HepG2 (cell line): Measurements from ENCODE around the gene BCAS3. TPM values are rescaled to one million over a fixed set of nuclear protein-coding genes. Genes with fewer than 3 reads are reported as not detected.

Experiments
- ATAC-seq: fragments of 200-7000 bp; cut with Tn5 transposase; 3 replicates; pipeline ENCODE4 v1.9.1; 2020; ENCODE audit warnings: mild to moderate bottlenecking, moderate library complexity
- BruUV-seq: library from RNA; stranded (reverse); fragments of 400-500 nt; replicated peaks from 2 replicates; lab custom pipeline; 2021; lab: Mats Ljungman, UMichigan
- CTCF ChIA-PET: fragments of 300-600 bp; formaldehyde crosslinking; extraction: SDS; loops from one replicate; lab custom pipeline; 2021; ENCODE audit warnings: low total read pairs, inconsistent platforms, low intra/inter-chr PET ratio; lab: Yijun Ruan, JAX
- POLR2A ChIA-PET: fragments of 350-600 bp; sonication (Branson Sonifier 250); formaldehyde crosslinking; loops from one replicate; lab custom pipeline; 2020; ENCODE audit warnings: antibody characterized with exemption, inconsistent platforms; lab: Yijun Ruan, JAX
- DNase-seq: peaks from one replicate; pipeline ENCODE4 v3.0.0-alpha.2; 2015; ENCODE audit warnings: low spot score
- FAIRE-seq: peaks from 3 replicates; lab custom pipeline; 2011; peaks lifted over from hg19 to GRCh38; lab: Jason Lieb, UNC
- H2AFZ ChIP-seq: one replicate; pipeline ENCODE4 v1.6.1; 2011; ENCODE audit warnings: low read length, inconsistent platforms
- H3K27ac ChIP-seq: fragments of 300-600 bp; 3 replicates; pipeline ENCODE4 v1.8.0; 2011; ENCODE audit warnings: mixed run types, mild to moderate bottlenecking, mixed read lengths, low read length, inconsistent platforms; ENCODE audit not compliant: insufficient read depth; ENCODE audit errors: extremely low read length
- H3K27me3 ChIP-seq, 2 experiments: fragments of 200-600 bp in 1 of 2; 2 replicates in 1 of 2; 3 replicates in 1 of 2; pipeline versions ENCODE4 v1.6.0 to v1.8.0; 2011; ENCODE audit warnings: low read length in 2 of 2, mild to moderate bottlenecking in 2 of 2, moderate library complexity in 2 of 2, inconsistent platforms in 1 of 2; ENCODE audit not compliant: insufficient read depth in 2 of 2, control insufficient read depth in 1 of 2
- H3K36me3 ChIP-seq, 2 experiments: fragments of 200-600 bp in 1 of 2; replicated peaks in 1 of 2; 2 replicates in 1 of 2; 3 replicates in 1 of 2; pipeline versions ENCODE4 v1.5.1 to v1.8.0; 2011; ENCODE audit warnings: low read length in 2 of 2, inconsistent platforms in 1 of 2; ENCODE audit not compliant: insufficient read depth in 2 of 2, control insufficient read depth in 1 of 2
- H3K4me1 ChIP-seq: 2 replicates; pipeline ENCODE4 v1.5.1; 2012; ENCODE audit warnings: low read length, inconsistent platforms; ENCODE audit not compliant: insufficient read depth
- H3K4me2 ChIP-seq: 2 replicates; pipeline ENCODE4 v1.6.0; 2011; ENCODE audit warnings: low read depth, low read length, inconsistent platforms
- H3K4me3 ChIP-seq, 3 experiments: fragments of 200-600 bp in 1 of 3; sonication (generic), shearing (Covaris generic) in 1 of 3; replicated peaks in 1 of 3; 2 replicates each; pipeline ENCODE4 v1.5.1; 2011 to 2016; ENCODE audit warnings: low read length in 3 of 3, inconsistent platforms in 2 of 3, low read depth in 2 of 3, mild to moderate bottlenecking in 2 of 3, control low read depth in 1 of 3, mixed read lengths in 1 of 3; ENCODE audit not compliant: insufficient read depth in 1 of 3
- H3K79me2 ChIP-seq: one replicate; pipeline ENCODE4 v1.6.1; 2011; ENCODE audit warnings: low read length, inconsistent platforms; ENCODE audit not compliant: insufficient read depth
- H3K9ac ChIP-seq: 2 replicates; pipeline ENCODE4 v1.6.0; 2011; ENCODE audit warnings: mild to moderate bottlenecking, low read depth, low read length, inconsistent platforms; ENCODE audit not compliant: insufficient read depth
- H3K9me3 ChIP-seq: 2 replicates; pipeline ENCODE4 v1.5.1; 2012; ENCODE audit warnings: mild to moderate bottlenecking, low read length
- H4K20me1 ChIP-seq: 2 replicates; pipeline ENCODE4 v1.6.0; 2011; ENCODE audit warnings: inconsistent platforms, mild to moderate bottlenecking, low read length, moderate library complexity; ENCODE audit not compliant: insufficient read depth
- ARNT2 ChIP-seq: sonication (generic); formaldehyde crosslinking; IDR thresholded peaks from 2 replicates; pipeline ENCODE4 v1.8.0; 2022; ENCODE audit warnings: mild to moderate bottlenecking, low read depth, missing genetic modification reagents, moderate library complexity
- ATF7 ChIP-seq, 2 experiments: fragments of 450-650 bp in 1 of 2; sonication (generic) in 1 of 2; formaldehyde crosslinking in 1 of 2; IDR thresholded peaks; 2 replicates each; pipeline versions ENCODE4 v1.4.0 to v1.6.1; 2016 to 2020; ENCODE audit warnings: antibody characterized with exemption in 1 of 2, mild to moderate bottlenecking in 1 of 2, missing genetic modification reagents in 1 of 2
- CBFB ChIP-seq: sonication (generic); formaldehyde crosslinking; IDR thresholded peaks from 2 replicates; pipeline ENCODE4 v1.4.0; 2020; ENCODE audit warnings: missing genetic modification reagents
- ZNF317 ChIP-seq: sonication (generic); formaldehyde crosslinking; IDR thresholded peaks from 2 replicates; pipeline ENCODE4 v1.5.0; 2020; ENCODE audit warnings: mild to moderate bottlenecking, missing genetic modification reagents
- whole genome bisulfite sequencing: methylation state at CpG from one replicate; pipeline ENCODE4 v1.1.6; 2017; ENCODE audit warnings: low lambda C conversion rate; 5-methylcytosine and 5-hydroxymethylcytosine counted together
- in situ Hi-C: cut with HindIII; loops from 2 replicates; pipeline ENCODE4 v1.10.0; 2017; ENCODE audit warnings: low pct_unique_long_range_greater_than_20kb; ENCODE audit not compliant: extremely low pct_ligation_motif_present
- intact Hi-C: fragments of 100-400 bp; cut with micrococcal nuclease; formaldehyde crosslinking; loops from one replicate; pipeline ENCODE4 v1.10.0; 2022; ENCODE audit not compliant: unreplicated experiment
- polyA plus RNA-seq, 8 experiments: library from polyadenylated mRNA; depleted of rRNA in 3 of 8; stranded (reverse) in 7 of 8; unstranded in 1 of 8; fragments of >200 nt; fragmentation: Illumina TruSeq in 4 of 8; extraction: Trizol in 4 of 8; gene quantifications; 2 replicates each; pipeline versions ENCODE4 v1.2.1 to v1.2.3, GENCODE V29; 2011 to 2016; ENCODE audit warnings: low read depth in 4 of 8, missing spikeins in 1 of 8, mixed read lengths in 1 of 8; ENCODE audit not compliant: insufficient read depth in 1 of 8
- total RNA-seq, 5 experiments: library from RNA; depleted of rRNA; stranded (reverse); fragments of >200 nt; fragmentation: Illumina TruSeq; extraction: Trizol; gene quantifications; 2 replicates each; pipeline ENCODE4 v1.2.3, GENCODE V29; 2016; ENCODE audit warnings: low read depth in 1 of 5

BCAS3 gene
- total and polyA plus RNA-seq, 2 of the 13 experiments (the other 11 are each of a cell fraction or from before 2014, with no cell fraction given), result 10.7 to 11.2 TPM

DNA sequence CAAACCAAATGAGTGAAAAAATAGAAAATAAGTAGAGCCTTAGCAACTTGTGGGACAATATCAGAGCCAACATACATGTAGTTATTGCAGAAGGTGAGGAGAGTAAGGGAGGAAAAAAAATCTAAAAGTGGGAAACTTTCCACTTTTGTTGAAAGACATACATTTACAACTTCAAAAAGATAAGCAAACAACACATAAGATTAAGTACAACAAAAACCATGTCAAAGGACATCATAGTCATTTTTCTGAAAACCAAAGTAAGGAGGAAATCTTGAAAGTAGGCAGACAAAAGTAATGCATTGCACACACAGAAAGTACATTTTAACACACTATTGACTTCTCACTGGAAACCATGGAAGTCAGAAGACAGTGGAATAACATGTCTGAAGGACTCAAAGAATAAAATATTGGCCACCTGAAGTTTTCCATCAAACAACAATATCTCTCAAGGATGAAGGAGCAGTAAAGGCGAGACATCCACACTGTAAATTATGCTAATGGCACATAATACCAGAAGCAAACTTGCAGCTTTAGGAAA lies 291.9 kb downstream of the BCAS3 start:
- Histone ChIP-seq H3K79me2 (no peaks in the 10 kb centered on the region), H3K4me1 (no peaks in the 10 kb centered on the region), H3K27me3 (no peaks in the 10 kb centered on the region), H2AFZ (no peak overlapping the region), H3K9me3 (no peaks in the 10 kb centered on the region), H3K27ac (no peak overlapping the region), H3K4me2 (no peak overlapping the region), H3K36me3 (no peaks in the 10 kb centered on the region), H3K4me3 (no peak overlapping the region), H3K9ac (no peak overlapping the region), H4K20me1 (no peaks in the 10 kb centered on the region)
- TF ChIP-seq CBFB (CRISPR knock-in tag), result no peak
- TF ChIP-seq ZNF317, result peak; percentile 97
- FAIRE-seq (no peak), DNase-seq (no peak), ATAC-seq (no peak)
- POLR2A ChIA-PET, result no interaction called here
- WGBS, result 40% methylated on average over 1 of the region's 1 CpG
- in situ Hi-C loops, result loop anchor here (10.0 kb wide), 1 partner anchor 605 kb away; no protein-coding TSS in a partner anchor
- CTCF ChIA-PET, result no interaction called here
- intact Hi-C loops, result loop anchor here (2.0 to 10.0 kb wide), 3 partner anchors 249 to 615 kb away; no protein-coding TSS in a partner anchor
- BruUV-seq, result no TSS peak

DNA sequence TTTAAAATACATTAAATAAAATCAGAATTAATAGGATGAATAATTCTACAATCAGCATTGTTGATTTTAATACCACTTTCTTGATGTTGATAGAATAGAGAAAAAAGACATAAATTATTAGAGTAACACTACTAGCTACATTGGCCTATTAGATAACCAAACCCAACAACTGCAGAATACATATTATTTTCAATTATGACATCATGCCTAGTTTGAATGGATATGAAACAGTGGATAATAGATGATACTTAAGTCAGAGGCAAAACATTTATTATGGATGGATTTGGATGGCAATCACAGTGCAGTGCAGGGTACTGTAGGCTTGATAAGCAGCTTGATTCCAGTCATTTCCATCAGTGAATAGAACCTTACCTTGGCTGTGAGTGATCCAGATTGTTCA lies 293.1 kb downstream of the BCAS3 start:
- TF ChIP-seq ARNT2, result no peak
- peak; percentile 90 for TF ChIP-seq ATF7 (IDR thresholded peaks at IDR 0.05)
- no peak for TF ChIP-seq ATF7 (CRISPR knock-in tag; IDR thresholded peaks at IDR 0.05)
- H3K36me3 ChIP-seq, result no peaks in the 10 kb centered on the region
- H4K20me1 ChIP-seq, result no peaks in the 10 kb centered on the region
- ChIA-PET CTCF (interaction anchor here (1.9 kb wide), 1 partner anchor 439 kb away, joined by 13 read pairs; no protein-coding TSS in a partner anchor), POLR2A (no interaction called here)
- H3K27ac ChIP-seq, result no peak overlapping the region
- BruUV-seq, result no TSS peak
- H3K4me2 ChIP-seq, result no peak overlapping the region
- H3K9me3 ChIP-seq, result no peaks in the 10 kb centered on the region
- H3K4me1 ChIP-seq, result no peaks in the 10 kb centered on the region
- H2AFZ ChIP-seq, result no peak overlapping the region
- intact Hi-C loops, result loop anchor here (2.0 to 10.0 kb wide), 3 partner anchors 250 to 614 kb away; no protein-coding TSS in a partner anchor
- no peak for DNase-seq
- no peak for ATAC-seq
- H3K9ac ChIP-seq, result no peak overlapping the region
- H3K79me2 ChIP-seq, result no peaks in the 10 kb centered on the region
- in situ Hi-C loops, result loop anchor here (10.0 kb wide), 1 partner anchor 604 kb away; no protein-coding TSS in a partner anchor
- H3K4me3 ChIP-seq, result no peak overlapping the region
- no peaks in the 10 kb centered on the region for H3K27me3 ChIP-seq
- no peak for FAIRE-seq
